Upper lobe of left lung (tissue), 4 donors: ENCODE data around the gene C6.

ENCODE experiments used
- EP300 ChIP-seq, 4 donors: sonication (generic); formaldehyde crosslinking; IDR thresholded peaks; one replicate each; pipeline ENCODE4 v1.5.1; 2017; ENCODE audit warnings: antibody characterized with exemption in 4 of 4, control low read depth in 2 of 4
- TF ChIP-seq, protein P1 (sequence below), 6 experiments: fragments of 450-650 bp in 4 of 6; fragments of 200-600 bp in 2 of 6; sonication (generic) in 2 of 6; IDR thresholded peaks; one replicate each; pipeline ENCODE4 v1.5.1; 2016 to 2019; ENCODE audit warnings: antibody characterized with exemption in 6 of 6

DNA sequence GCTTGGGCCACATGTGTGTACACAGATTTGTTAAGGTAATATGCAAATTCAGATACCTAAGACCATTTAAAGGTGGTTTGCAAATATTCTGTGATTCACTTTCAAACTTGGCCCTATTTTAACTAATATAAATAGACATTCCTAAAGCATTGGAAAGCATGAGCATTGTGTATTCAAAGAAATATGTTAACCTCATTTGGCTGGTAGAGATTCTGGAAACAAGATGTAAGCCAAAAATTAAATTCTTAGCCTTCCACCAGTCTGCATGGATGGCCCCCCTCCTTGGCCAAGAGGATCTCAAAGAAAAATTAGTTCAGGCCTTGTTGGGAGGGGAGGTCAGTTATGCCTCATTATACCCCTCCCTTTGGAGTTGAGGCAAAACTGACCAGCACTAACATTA lies 38.7 kb upstream of the C6 start:
- no peak for TF ChIP-seq EP300 (IDR thresholded peaks at IDR 0.05)
- TF ChIP-seq, protein P1, sequence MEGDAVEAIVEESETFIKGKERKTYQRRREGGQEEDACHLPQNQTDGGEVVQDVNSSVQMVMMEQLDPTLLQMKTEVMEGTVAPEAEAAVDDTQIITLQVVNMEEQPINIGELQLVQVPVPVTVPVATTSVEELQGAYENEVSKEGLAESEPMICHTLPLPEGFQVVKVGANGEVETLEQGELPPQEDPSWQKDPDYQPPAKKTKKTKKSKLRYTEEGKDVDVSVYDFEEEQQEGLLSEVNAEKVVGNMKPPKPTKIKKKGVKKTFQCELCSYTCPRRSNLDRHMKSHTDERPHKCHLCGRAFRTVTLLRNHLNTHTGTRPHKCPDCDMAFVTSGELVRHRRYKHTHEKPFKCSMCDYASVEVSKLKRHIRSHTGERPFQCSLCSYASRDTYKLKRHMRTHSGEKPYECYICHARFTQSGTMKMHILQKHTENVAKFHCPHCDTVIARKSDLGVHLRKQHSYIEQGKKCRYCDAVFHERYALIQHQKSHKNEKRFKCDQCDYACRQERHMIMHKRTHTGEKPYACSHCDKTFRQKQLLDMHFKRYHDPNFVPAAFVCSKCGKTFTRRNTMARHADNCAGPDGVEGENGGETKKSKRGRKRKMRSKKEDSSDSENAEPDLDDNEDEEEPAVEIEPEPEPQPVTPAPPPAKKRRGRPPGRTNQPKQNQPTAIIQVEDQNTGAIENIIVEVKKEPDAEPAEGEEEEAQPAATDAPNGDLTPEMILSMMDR (IDR thresholded peaks at IDR 0.05): no peak
